Epithelial cell of proximal tubule (primary cell): ENCODE data around the gene ATG12. TPM values are rescaled to one million over a fixed set of nuclear protein-coding genes. Genes with fewer than 3 reads are reported as not detected.
"Not testable (repeated sequence)": the region's sequence is repeated elsewhere in the genome, so short reads cannot be mapped to it uniquely, and the experiment has no call there.

Experiments
- DNase-seq: peaks from one replicate; pipeline ENCODE4 v3.0.0-alpha.2; 2011; ENCODE audit warnings: low read depth
- H3K4me3 ChIP-seq: 2 replicates; pipeline ENCODE4 v1.5.1; 2011; ENCODE audit warnings: low read depth, mild to moderate bottlenecking, low read length
- total RNA-seq: library from RNA; depleted of rRNA; stranded (reverse); fragments of >200 nt; gene quantifications from 2 replicates; pipeline ENCODE4 v1.2.3, GENCODE V29; 2015
- TF ChIP-seq, protein P1 (sequence below): conservative IDR thresholded peaks from 2 replicates; pipeline ENCODE4 v1.5.1; 2012; ENCODE audit warnings: low read depth, mild to moderate bottlenecking, low read length

ATG12 gene
- total RNA-seq, 1 donor from 2014 or later, result 20.6 TPM

DNA sequence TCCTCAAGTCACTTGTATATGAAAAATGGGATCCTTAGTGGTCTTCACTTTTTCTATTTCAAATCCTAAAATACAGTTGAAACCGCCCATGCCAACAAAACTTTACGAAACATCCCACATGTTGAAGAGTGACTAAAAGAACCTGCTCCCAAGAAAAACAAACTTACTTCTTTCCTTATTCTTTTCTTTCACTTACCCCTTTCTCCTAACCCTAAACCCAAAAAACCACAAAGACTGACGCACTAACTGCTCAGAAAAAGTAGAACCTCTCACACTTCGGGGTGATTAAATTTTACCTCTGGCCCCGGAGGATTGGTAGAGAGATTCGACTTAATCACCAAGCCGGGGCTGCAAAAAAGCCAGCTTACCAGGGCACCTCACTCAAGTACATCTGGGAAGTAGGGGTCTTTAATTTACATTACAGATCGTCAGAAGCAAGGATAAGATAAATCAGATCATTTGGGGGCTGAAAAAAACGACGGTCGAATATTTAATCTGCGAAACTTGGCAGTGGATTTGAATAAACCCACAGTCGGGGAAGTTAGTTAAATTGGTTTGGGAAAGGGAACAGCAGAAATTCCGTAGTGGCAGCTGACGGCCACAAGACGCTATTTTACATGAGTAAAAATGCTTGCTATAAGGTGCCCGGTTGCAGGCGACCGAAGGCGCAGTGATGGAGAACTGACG, 26.2 kb downstream of the ATG12 start:
- H3K4me3 ChIP-seq, result no peak overlapping the region
- no peak for DNase-seq
- TF ChIP-seq, protein P1, sequence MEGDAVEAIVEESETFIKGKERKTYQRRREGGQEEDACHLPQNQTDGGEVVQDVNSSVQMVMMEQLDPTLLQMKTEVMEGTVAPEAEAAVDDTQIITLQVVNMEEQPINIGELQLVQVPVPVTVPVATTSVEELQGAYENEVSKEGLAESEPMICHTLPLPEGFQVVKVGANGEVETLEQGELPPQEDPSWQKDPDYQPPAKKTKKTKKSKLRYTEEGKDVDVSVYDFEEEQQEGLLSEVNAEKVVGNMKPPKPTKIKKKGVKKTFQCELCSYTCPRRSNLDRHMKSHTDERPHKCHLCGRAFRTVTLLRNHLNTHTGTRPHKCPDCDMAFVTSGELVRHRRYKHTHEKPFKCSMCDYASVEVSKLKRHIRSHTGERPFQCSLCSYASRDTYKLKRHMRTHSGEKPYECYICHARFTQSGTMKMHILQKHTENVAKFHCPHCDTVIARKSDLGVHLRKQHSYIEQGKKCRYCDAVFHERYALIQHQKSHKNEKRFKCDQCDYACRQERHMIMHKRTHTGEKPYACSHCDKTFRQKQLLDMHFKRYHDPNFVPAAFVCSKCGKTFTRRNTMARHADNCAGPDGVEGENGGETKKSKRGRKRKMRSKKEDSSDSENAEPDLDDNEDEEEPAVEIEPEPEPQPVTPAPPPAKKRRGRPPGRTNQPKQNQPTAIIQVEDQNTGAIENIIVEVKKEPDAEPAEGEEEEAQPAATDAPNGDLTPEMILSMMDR, result no peak

DNA sequence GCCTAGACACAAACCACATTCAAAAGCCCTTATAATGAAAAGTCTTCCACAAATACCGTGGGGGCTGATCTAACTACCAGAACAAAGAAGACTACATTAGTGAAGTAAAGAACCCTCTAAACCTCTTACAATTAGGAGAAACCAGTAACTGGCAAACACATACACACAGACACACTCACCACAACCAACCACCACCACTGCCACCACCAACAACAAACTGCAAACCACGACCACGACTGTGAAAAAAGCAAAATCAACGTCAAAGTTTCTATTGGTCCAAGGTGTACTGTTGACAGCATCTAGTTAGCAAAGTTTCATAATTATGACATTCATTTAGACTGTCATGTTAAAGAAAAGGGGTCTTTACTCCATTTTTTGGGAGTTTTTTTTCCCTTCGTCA, 27.6 kb downstream of the ATG12 start:
- no peak for DNase-seq
- no peak overlapping the region for H3K4me3 ChIP-seq
- TF ChIP-seq, protein P1, result no peak

DNA sequence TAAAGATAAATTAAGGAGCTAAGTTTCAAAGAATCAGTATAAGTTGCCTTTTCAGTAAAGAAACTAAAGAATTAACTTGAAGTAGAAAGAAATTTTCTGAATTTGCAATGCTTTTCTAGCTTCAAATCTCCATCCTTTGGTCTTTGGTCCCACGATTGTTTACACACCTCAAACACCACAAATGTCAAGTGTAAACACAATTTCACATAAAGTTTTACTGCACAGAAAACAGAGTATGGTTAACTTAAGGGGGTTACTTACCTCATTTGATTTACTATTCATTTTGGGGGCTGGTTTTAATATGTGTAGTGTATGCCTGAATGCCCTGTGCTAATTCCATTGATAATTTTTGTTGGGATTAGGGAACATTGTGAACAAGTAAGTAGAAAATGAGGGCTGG, 29.0 kb downstream of the ATG12 start:
- no peak for DNase-seq
- H3K4me3 ChIP-seq, result no peak overlapping the region
- TF ChIP-seq, protein P1, result no peak

DNA sequence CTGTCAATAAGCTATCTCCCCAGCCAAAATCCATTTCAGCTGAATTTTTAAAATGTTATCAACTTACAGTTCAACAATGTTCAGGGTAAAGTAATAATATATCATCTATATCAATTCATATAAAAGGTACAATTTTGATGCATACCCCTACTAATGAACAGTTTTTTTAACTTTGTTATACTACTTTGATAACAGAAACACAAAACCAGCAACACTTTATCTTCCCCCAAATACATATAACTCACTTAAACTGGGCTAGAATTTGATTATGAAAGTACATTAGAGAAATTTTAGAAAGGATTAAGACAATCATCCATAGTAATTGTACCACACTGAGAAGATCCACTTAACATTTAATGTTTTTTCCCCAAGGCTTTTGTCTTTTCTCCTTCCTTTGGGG, 30.0 kb downstream of the ATG12 start:
- TF ChIP-seq, protein P1, result no peak
- DNase-seq, result no peak
- H3K4me3 ChIP-seq, result no peak overlapping the region

DNA sequence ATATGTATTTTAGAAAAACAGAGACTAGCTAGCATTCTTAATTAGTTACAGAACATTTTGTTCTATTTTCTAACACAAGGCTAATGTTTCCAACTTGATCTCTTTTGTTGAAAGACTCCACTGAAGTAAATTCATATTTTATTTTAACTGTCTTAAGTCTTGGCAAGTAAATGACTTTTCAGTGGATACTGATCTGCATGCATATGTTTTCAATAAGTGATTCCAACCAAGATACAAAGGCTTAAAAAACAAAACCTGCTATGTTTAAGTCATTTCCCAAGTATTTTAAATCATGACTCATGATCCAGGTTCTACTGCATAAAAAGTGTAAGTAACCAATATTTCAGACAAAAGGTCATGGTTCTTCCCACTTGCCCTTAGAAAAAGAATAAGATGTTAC, 30.6 kb downstream of the ATG12 start:
- TF ChIP-seq, protein P1, result no peak
- no peak overlapping the region for H3K4me3 ChIP-seq
- no peak for DNase-seq

DNA sequence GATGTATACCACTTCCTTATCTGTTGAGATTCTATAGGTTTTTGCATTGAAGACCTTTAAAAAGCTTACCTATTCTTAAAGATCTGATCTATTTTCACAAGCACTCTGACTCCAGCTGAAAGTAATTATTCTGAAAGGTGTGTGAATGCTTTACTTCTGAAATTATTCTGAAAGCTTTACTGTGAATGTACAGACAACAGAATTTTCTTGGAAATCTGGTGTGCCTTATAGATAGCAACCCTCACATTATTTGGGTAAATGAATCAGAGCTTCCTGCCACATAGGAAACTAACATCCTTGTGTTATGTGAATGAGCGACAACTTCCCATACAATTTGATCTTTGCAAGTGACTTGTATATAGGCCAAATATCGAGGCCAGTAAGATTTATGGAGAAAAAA, 31.4 kb downstream of the ATG12 start:
- TF ChIP-seq, protein P1, result no peak
- no peak for DNase-seq
- no peak overlapping the region for H3K4me3 ChIP-seq

DNA sequence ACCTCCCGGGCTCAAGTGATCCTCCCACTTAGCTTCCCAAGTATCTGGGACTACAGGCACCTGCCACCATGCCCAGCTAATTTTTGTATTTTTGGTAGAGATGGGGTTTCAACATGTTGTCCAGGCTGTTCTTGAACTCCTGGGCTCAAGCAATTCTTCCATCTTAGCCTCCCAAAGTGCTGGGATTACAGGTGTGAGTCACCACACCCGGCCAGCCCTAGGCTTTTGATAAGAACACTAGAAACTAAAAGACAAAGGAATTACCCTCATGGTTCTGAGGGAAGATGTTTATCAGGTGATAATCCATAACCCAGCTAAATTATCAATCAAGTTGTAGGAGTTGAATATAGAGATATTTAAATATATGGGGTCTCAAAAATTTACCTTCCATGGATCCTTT, 33.3 kb downstream of the ATG12 start:
- H3K4me3 ChIP-seq, DNase-seq: not testable (repeated sequence)
